GM21786 (cell line): ENCODE measurements around the gene FCGR2B.
"Not testable (repeated sequence)": the region's sequence is repeated elsewhere in the genome, so short reads cannot be mapped to it uniquely, and the experiment has no call there.

Experiments
- ATAC-seq: cut with Tn5 transposase; IDR thresholded peaks from one replicate; pipeline ENCODE4 v1.9.1; 2021; ENCODE audit not compliant: unreplicated experiment

Gene FCGR2B

DNA sequence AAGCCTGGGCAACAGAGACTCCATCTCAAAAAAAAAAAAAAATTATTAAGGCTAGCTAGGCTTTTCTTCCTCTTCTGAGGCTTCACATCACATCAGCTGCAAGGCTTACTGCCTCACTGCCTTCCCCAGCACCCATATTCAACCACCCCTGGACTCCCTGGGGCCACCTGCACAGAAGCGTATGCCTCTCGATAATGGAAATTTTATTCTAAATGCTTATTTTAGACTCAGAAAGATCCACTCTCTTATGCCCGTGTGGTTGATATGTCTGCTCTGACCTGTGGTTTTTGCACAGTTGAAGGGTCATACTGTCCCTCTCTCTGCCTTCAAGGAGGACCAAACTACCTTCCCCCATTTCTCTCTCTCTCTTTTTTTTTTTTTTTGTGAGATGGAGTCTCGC, 42.6 kb downstream of the FCGR2B start:
- no peak for ATAC-seq

DNA sequence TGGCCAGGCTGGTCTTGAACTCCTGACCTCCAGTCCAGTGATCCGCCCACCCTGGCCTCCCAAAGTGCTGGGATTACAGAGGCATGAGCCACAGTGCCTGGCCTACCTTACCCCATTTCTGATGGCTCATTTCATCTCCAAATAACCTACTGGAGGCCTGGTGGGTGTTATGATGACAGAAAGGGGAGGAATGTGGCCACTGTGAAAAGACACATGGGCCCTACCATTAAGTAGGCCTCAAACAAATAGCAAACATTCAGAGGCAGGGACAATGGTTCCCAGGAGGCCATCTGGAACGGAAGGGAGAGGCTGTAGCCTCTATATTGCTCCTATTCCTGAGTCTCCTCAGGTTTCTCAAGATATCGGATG, 43.2 kb downstream of the FCGR2B start:
- ATAC-seq, result no peak

GRCh38 chr1:161706482-161707347, 43.8 kb downstream of the FCGR2B start, which contains the start of gene FCRLA:
TSS of gene FCRLA (plus strand) at chr1:161707229. CDS start at chr1:161707265, 36 bp downstream.
- ATAC-seq, result peak; percentile 63

- no peak for ATAC-seq
Observed at GRCh38 chr1:161707503-161707902, 44.6 kb downstream of the FCGR2B start.

GRCh38 chr1:161709373-161709772, 46.4 kb downstream of the FCGR2B start:
- no peak for ATAC-seq

- ATAC-seq, result no peak
Observed at GRCh38 chr1:161710560-161710959, 47.6 kb downstream of the FCGR2B start.

DNA sequence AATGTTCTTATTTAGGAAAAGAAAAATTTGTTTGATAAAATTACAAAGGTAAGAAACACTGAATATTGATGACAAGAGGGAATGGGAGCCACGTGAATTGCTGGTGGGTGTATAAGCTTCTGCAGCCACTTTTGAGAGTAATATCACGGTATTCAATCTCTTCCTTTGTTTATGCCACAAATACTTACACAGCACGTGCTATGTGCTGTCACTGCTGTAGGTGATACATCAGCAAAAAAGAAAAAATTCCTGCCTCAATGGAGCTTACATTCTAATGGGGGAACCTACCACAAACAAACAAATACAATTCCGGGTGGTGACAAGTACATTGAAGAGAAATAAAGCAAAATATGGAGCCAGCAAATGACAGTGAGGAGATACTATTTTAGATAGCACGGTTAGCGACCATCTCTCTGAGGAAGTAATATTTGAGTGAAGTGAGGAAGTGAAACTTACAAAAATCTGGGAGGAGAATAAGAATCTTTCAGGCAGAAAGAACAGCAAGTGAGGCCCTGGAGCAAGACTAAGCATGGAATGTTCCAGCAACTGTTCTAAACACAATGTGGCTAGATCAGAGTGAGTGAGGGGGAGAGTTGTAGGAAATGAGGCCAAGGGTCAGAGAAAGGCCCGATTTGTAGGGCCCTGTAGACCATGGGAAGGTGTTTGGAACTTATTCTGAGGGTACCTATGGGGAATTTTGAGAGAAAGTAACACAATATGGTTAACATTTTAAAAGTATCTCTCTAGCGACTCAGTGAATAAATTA, 55.8 kb downstream of the FCGR2B start:
- peak; percentile 66 for ATAC-seq

GRCh38 chr1:161719325-161719611, 56.3 kb downstream of the FCGR2B start:
- ATAC-seq, result peak; percentile 46

- no peak for ATAC-seq
Observed at GRCh38 chr1:161720422-161720821, 57.5 kb downstream of the FCGR2B start.

DNA sequence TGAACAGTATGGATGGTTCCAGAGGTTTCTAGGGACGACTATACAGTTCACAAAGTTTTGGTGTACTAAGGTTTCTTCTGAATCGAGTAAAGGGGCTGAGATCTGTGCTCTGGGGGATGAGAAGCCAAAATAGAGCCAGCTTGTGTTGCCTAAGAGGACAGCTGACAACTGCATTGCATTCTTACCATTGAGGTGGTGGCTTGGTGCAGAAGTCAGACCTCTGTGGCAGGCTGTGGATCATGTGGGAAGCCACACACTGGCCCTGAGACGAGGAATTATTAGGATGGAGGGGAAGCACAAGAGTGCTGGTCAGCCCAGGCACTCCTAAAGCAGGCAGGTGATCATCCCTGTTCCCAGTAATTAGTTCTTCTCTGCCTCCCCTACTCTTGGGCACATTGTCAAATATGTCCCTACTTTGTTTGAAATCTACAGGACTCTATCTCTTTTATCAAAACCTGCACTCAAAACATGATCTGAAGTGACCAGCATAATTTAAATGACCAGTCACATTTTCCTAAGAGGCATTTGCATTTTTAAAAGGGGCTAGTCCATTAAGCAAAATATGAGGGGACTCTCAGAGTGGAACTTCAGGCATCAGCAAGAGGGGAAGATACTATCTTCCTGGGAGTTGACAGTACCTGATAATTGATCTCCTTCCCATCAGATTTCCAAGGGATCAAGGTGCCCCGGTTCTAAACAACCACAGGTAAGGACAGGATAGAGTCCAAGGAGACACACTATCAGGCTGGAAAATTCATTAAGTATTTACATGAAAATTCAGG, 58.2 kb downstream of the FCGR2B start, which contains the start of gene FCRLB:
Gene FCRLB (plus strand): TSS at position 589 of the 782 bp plus-strand sequence. CDS start 1,129 bp downstream, outside the sequence.
- ATAC-seq, result no peak

- no peak for ATAC-seq
Observed at GRCh38 chr1:161721738-161722343, 58.9 kb downstream of the FCGR2B start.

- ATAC-seq, result no peak
Observed at GRCh38 chr1:161722406-161722805, 59.5 kb downstream of the FCGR2B start.

DNA sequence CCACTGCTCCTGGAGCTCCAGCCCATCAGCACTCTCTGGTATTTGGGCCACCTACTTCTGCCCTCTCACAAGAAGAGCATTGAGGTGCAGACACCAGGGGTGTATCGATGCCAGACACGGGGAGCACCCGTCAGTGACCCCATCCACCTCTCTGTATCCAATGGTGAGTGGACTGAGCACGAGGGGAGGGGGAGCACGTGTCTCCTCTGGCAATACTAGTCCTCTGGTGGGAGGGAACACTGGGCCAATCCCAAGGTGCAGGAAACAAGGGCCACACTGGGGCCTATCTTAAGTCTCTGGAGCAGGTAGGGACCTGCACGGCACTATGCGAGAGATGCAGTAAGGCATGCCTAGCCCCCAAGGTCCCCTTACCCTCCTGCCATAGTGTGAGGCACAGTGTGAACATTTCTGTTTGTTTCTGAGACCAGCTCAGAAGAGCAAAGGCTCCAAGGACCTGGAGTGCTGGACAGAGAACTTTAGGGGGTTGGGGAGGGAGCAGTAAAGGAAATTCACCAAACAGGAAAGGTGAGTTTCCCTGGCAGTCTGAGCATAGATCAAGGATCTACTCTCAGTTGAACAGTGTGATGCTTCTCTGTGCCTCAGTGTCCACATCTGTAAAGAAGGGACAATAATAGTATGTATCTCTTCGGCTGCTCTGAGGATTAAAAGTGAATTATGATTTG, 60.7 kb downstream of the FCGR2B start:
- ATAC-seq, result no peak

GRCh38 chr1:161725258-161725907, 62.4 kb downstream of the FCGR2B start:
- not testable (repeated sequence) for ATAC-seq

GRCh38 chr1:161725908-161726472, 63.0 kb downstream of the FCGR2B start:
- ATAC-seq, result no peak

- peak; percentile 49 for ATAC-seq
Observed at GRCh38 chr1:161726473-161727255, 63.7 kb downstream of the FCGR2B start.

GRCh38 chr1:161727256-161727924, 64.4 kb downstream of the FCGR2B start:
- peak; percentile 12 for ATAC-seq
